Fibroblast of lung (primary cell): ENCODE results near the gene MAML3.

Experiments used
- EZH2 ChIP-seq: IDR thresholded peaks from 2 replicates; pipeline ENCODE4 v1.5.1; 2012; ENCODE audit warnings: low read length, control low read depth, mild to moderate bottlenecking; ENCODE audit errors: missing control alignments
- TF ChIP-seq, protein P1 (sequence below), 2 donors: IDR thresholded peaks in 1 of 2; conservative IDR thresholded peaks in 1 of 2; 1 replicate in 1 of 2; 2 replicates in 1 of 2; pipeline ENCODE4 v1.5.1; 2011 to 2012; ENCODE audit warnings: low read length in 2 of 2, control low read depth in 1 of 2, inconsistent platforms in 1 of 2, low read depth in 1 of 2, mild to moderate bottlenecking in 1 of 2

DNA sequence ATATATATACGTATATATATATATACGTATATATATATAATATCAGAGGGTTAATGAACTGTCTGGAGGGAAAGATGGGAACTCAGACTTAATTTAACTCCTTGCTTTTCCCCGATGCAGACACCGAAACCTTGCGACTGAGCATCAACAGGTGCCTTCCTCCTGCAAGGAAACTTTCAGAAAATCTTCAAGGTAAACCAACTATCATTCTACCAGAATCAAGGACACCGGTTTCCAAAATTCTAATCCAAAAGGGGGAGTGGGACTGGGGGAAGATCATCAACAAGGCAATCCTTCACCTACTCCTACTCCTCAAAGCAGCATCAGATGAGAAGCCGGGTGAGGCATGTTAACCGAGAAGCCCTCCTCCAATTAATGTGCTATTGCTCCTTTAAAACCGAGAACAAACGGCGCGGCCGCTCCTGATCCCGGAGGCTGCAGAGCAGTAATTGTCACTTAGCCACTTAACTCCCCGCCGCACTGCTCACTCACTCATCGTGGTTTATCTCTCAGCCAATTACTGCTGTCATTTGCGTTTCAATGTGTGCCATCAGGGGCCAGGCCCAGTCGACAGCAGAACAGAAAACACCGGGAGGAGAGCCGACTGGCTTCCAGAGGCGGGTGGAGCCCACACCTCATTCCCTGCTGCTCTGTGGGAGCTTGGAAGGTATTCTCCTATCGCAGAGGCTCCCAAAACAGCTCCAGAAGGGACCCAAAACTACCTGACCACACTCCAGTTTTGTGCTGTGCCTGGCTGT, 61.7 kb downstream of the MAML3 start:
- TF ChIP-seq, protein P1, sequence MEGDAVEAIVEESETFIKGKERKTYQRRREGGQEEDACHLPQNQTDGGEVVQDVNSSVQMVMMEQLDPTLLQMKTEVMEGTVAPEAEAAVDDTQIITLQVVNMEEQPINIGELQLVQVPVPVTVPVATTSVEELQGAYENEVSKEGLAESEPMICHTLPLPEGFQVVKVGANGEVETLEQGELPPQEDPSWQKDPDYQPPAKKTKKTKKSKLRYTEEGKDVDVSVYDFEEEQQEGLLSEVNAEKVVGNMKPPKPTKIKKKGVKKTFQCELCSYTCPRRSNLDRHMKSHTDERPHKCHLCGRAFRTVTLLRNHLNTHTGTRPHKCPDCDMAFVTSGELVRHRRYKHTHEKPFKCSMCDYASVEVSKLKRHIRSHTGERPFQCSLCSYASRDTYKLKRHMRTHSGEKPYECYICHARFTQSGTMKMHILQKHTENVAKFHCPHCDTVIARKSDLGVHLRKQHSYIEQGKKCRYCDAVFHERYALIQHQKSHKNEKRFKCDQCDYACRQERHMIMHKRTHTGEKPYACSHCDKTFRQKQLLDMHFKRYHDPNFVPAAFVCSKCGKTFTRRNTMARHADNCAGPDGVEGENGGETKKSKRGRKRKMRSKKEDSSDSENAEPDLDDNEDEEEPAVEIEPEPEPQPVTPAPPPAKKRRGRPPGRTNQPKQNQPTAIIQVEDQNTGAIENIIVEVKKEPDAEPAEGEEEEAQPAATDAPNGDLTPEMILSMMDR (conservative IDR thresholded peaks at IDR 0.05 in 1 of 2, IDR thresholded peaks at IDR 0.05 in 1 of 2; ENCODE audit: low read depth in 1 of 2, low read length in 2 of 2), result no peak
- TF ChIP-seq EZH2, result no peak
